Measurements from ENCODE around the gene BBX.

DNA sequence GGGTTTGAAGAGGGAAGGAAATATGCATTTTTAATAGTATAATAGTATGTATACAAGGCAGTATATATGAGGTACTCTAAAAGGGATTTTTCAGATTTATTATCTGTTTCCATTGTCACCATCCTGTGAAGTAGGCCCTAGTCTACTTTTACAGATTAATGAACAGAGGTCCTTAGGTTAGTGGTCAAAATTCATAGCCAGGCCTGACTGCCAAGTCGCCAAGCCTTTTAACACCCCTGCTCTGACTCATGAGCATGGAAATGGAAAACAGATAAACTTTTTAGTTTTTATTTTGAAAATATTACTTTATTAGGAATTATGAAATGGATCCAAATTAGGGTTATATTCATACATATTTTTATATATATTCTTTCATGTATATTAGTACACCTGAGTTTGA, 146.9 kb downstream of the BBX start:
- TF ChIP-seq, protein P1, sequence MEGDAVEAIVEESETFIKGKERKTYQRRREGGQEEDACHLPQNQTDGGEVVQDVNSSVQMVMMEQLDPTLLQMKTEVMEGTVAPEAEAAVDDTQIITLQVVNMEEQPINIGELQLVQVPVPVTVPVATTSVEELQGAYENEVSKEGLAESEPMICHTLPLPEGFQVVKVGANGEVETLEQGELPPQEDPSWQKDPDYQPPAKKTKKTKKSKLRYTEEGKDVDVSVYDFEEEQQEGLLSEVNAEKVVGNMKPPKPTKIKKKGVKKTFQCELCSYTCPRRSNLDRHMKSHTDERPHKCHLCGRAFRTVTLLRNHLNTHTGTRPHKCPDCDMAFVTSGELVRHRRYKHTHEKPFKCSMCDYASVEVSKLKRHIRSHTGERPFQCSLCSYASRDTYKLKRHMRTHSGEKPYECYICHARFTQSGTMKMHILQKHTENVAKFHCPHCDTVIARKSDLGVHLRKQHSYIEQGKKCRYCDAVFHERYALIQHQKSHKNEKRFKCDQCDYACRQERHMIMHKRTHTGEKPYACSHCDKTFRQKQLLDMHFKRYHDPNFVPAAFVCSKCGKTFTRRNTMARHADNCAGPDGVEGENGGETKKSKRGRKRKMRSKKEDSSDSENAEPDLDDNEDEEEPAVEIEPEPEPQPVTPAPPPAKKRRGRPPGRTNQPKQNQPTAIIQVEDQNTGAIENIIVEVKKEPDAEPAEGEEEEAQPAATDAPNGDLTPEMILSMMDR (IDR thresholded peaks at IDR 0.05), result no peak
- no peak for TF ChIP-seq POLR2A (IDR thresholded peaks at IDR 0.05)

All from thyroid gland (tissue), 4 donors.